K562 (cell line): Measurements from ENCODE around the gene HINT2. TPM values are rescaled to one million over a fixed set of nuclear protein-coding genes. Genes with fewer than 3 reads are reported as not detected.
A peak's percentile ranks its signal among the peaks of the same experiment; 100 is the strongest.

Experiments
- ATAC-seq: fragments of 200-7000 bp; cut with Tn5 transposase; 3 replicates; pipeline ENCODE4 v1.9.1; 2020; ENCODE audit warnings: moderate library complexity
- BruUV-seq: library from RNA; stranded (reverse); fragments of 400-500 nt; replicated peaks from 2 replicates; lab custom pipeline; 2021; lab: Mats Ljungman, UMichigan
- CTCF ChIA-PET: fragments of 300-600 bp; formaldehyde crosslinking; extraction: SDS; loops from one replicate; lab custom pipeline; 2021; ENCODE audit warnings: low intra/inter-chr PET ratio; lab: Yijun Ruan, JAX
- POLR2A ChIA-PET: fragments of 300-600, 350-650 bp; sonication (Branson Sonifier 250); formaldehyde crosslinking; extraction: SDS; loops from one replicate; lab custom pipeline; 2021; ENCODE audit warnings: antibody characterized with exemption, inconsistent platforms; lab: Yijun Ruan, JAX
- DNase-seq, 4 experiments: peaks; one replicate each; pipeline versions ENCODE4 v3.0.0 to v3.0.0-alpha.2; 2011 to 2018; ENCODE audit warnings: low spot score in 3 of 4, mixed read lengths in 3 of 4; ENCODE audit errors: extremely low read depth in 1 of 4
- FAIRE-seq: peaks from 2 replicates; lab custom pipeline; 2011; peaks lifted over from hg19 to GRCh38; lab: Jason Lieb, UNC
- H2AFZ ChIP-seq: 2 replicates; pipeline ENCODE4 v1.6.0; 2011; ENCODE audit warnings: low read depth, low read length, control low read depth, inconsistent platforms
- H3K27ac ChIP-seq: fragments of 200-600 bp; 3 replicates; pipeline ENCODE4 v1.8.0; 2011; ENCODE audit warnings: low read depth, mild to moderate bottlenecking, control low read depth, inconsistent platforms, low read length, moderate library complexity, mixed read lengths; ENCODE audit errors: extremely low read depth
- H3K27me3 ChIP-seq, 2 experiments: fragments of 300-600 bp in 1 of 2; 2 replicates in 1 of 2; 3 replicates in 1 of 2; pipeline versions ENCODE4 v1.6.0 to v1.8.0; 2011; ENCODE audit warnings: inconsistent platforms in 2 of 2, low read length in 2 of 2, mild to moderate bottlenecking in 1 of 2, mixed read lengths in 1 of 2, moderate library complexity in 1 of 2; ENCODE audit not compliant: control insufficient read depth in 2 of 2, insufficient read depth in 2 of 2
- H3K36me3 ChIP-seq: fragments of 300-600 bp; 3 replicates; pipeline ENCODE4 v1.8.0; 2011; ENCODE audit warnings: mild to moderate bottlenecking, low read length, inconsistent platforms; ENCODE audit not compliant: control insufficient read depth, insufficient read depth
- H3K4me1 ChIP-seq, 2 experiments: fragments of 200-600 bp in 1 of 2; replicated peaks in 1 of 2; 2 replicates in 1 of 2; 3 replicates in 1 of 2; pipeline versions ENCODE4 v1.5.1 to v1.8.0; 2011; ENCODE audit warnings: inconsistent platforms in 2 of 2, low read length in 2 of 2, mild to moderate bottlenecking in 1 of 2, mixed read lengths in 1 of 2, moderate library complexity in 1 of 2; ENCODE audit not compliant: control insufficient read depth in 2 of 2, insufficient read depth in 2 of 2
- H3K4me2 ChIP-seq: 2 replicates; pipeline ENCODE4 v1.6.1; 2011; ENCODE audit warnings: low read length, control low read depth, inconsistent platforms, mixed read lengths; ENCODE audit not compliant: insufficient read depth
- H3K4me3 ChIP-seq: fragments of 200-600 bp; sonication (generic), shearing (Covaris generic); 2 replicates; pipeline ENCODE4 v1.5.1; 2016; ENCODE audit warnings: control low read depth, inconsistent platforms
- H3K79me2 ChIP-seq: fragments of 200-600 bp; 3 replicates; pipeline ENCODE4 v1.8.0; 2011; ENCODE audit warnings: low read length, inconsistent platforms; ENCODE audit not compliant: control insufficient read depth, insufficient read depth
- H3K9ac ChIP-seq, 2 experiments: 2 replicates each; pipeline versions ENCODE4 v1.6.0 to v1.6.1; 2011; ENCODE audit warnings: low read depth in 2 of 2, low read length in 2 of 2, control low read depth in 1 of 2, inconsistent platforms in 1 of 2, mild to moderate bottlenecking in 1 of 2, mixed read lengths in 1 of 2; ENCODE audit not compliant: insufficient read depth in 1 of 2
- H3K9me1 ChIP-seq: one replicate; pipeline ENCODE4 v1.6.0; 2011; ENCODE audit warnings: inconsistent platforms, mild to moderate bottlenecking, low read length, moderate library complexity; ENCODE audit not compliant: control insufficient read depth, insufficient read depth
- H3K9me3 ChIP-seq: replicated peaks from 2 replicates; pipeline ENCODE4 v1.5.1; 2011; ENCODE audit warnings: low read depth, low read length, inconsistent platforms; ENCODE audit not compliant: control insufficient read depth, insufficient read depth
- H4K20me1 ChIP-seq: replicated peaks from 2 replicates; pipeline ENCODE4 v1.6.1; 2011; ENCODE audit warnings: low read length, inconsistent platforms, mixed read lengths; ENCODE audit not compliant: control insufficient read depth, insufficient read depth
- CHD1 ChIP-seq: fragments of 200-600 bp; sonication (generic); IDR thresholded peaks from one replicate; pipeline ENCODE4 v1.6.1; 2012; ENCODE audit warnings: mild to moderate bottlenecking, moderate library complexity, low read length, inconsistent platforms
- KAT8 ChIP-seq: fragments of 450-650 bp; IDR thresholded peaks from 2 replicates; pipeline ENCODE4 v1.6.1; 2016; ENCODE audit warnings: low read depth, mild to moderate bottlenecking
- MNT ChIP-seq, 2 experiments: fragments of 450-650 bp; conservative IDR thresholded peaks; 2 replicates each; pipeline ENCODE4 v1.6.1; 2017; ENCODE audit warnings: mild to moderate bottlenecking in 2 of 2, moderate library complexity in 2 of 2
- RFX7 ChIP-seq: fragments of 250-450 bp; sonication (Bioruptor Pico); IDR thresholded peaks from 2 replicates; pipeline ENCODE4 v1.5.1; 2021; ENCODE audit warnings: mild to moderate bottlenecking
- RREB1 ChIP-seq: fragments of 250-450 bp; sonication (Bioruptor Pico); IDR thresholded peaks from 2 replicates; pipeline ENCODE4 v1.4.0; 2020
- SIRT6 ChIP-seq: IDR thresholded peaks from one replicate; pipeline ENCODE4 v1.6.1; 2012; ENCODE audit warnings: low read depth, mild to moderate bottlenecking, control low read depth, inconsistent platforms, low read length, moderate library complexity
- STAT5B ChIP-seq: fragments of 250-450 bp; sonication (Bioruptor Pico); IDR thresholded peaks from 2 replicates; pipeline ENCODE4 v1.8.0; 2021; ENCODE audit warnings: mild to moderate bottlenecking, inconsistent platforms
- THRA ChIP-seq: fragments of 450-650 bp; IDR thresholded peaks from 2 replicates; pipeline ENCODE4 v1.6.1; 2017; ENCODE audit warnings: mild to moderate bottlenecking, moderate library complexity
- YY1 ChIP-seq, 3 experiments: IDR thresholded peaks; 2 replicates each; pipeline ENCODE4 v1.6.1; 2011; ENCODE audit warnings: low read length in 2 of 3, mild to moderate bottlenecking in 2 of 3, moderate library complexity in 2 of 3, borderline replicate concordance in 1 of 3, control low read depth in 1 of 3, low read depth in 1 of 3; ENCODE audit not compliant: insufficient read depth in 3 of 3, insufficient replicate concordance in 2 of 3, control insufficient read depth in 1 of 3, insufficient read length in 1 of 3; ENCODE audit errors: extremely low read depth in 1 of 3
- ZKSCAN3 ChIP-seq: fragments of 250-450 bp; sonication (Bioruptor Pico); IDR thresholded peaks from 2 replicates; pipeline ENCODE4 v1.4.0; 2020
- ZNF146 ChIP-seq: IDR thresholded peaks from one replicate; pipeline ENCODE4 v1.6.1; 2018; ENCODE audit warnings: missing compliant biosample characterization; ENCODE audit not compliant: unreplicated experiment
- ZNF280A ChIP-seq: fragments of 450-650 bp; IDR thresholded peaks from 2 replicates; pipeline ENCODE4 v1.6.1; 2018; ENCODE audit warnings: mild to moderate bottlenecking, low read depth; ENCODE audit not compliant: partially characterized antibody
- WGBS: fragments of 100-300 bp; shearing (Covaris generic); methylation state at CpG from one replicate; pipeline ENCODE4 v1.1.6; 2016; ENCODE audit warnings: low coverage, mixed read lengths; ENCODE audit not compliant: insufficient coverage; ENCODE audit errors: missing lambda C conversion rate; 5-methylcytosine and 5-hydroxymethylcytosine counted together
- in situ Hi-C: fragments of 300-500 bp; cut with MboI; formaldehyde crosslinking; loops from 4 replicates; pipeline ENCODE4 v1.15.0; 2018; ENCODE audit warnings: inconsistent platforms, mixed read lengths
- intact Hi-C: fragments of 100-400 bp; cut with micrococcal nuclease; formaldehyde crosslinking; loops from 2 replicates; pipeline ENCODE4 v1.14.2; 2022
- polyA plus RNA-seq, 8 experiments: library from polyadenylated mRNA; depleted of rRNA in 4 of 8; stranded (reverse) in 5 of 8; unstranded in 3 of 8; fragments of >200 nt; fragmentation: Nextera tagmentation in 2 of 8; fragmentation: Illumina TruSeq in 1 of 8; extraction: Ambion mirVana in 2 of 8; extraction: Trizol in 1 of 8; gene quantifications; 2 replicates each; pipeline versions ENCODE4 v1.2.1 to v1.2.3, GENCODE V29; 2011 to 2014; ENCODE audit warnings: inconsistent platforms in 1 of 8, missing spikeins in 1 of 8
- total RNA-seq, 7 experiments: library from RNA; depleted of rRNA in 6 of 7; stranded (reverse); fragments of >200 nt in 6 of 7; fragmentation: Illumina TruSeq in 2 of 7; extraction: Trizol in 2 of 7; gene quantifications; 2 replicates each; pipeline versions ENCODE4 v1.2.1 to v1.2.3, GENCODE V29; 2011 to 2021; ENCODE audit warnings: low replicate concordance in 1 of 7

Gene HINT2
- total and polyA plus RNA-seq, 9 of the 15 experiments (the other 6 are each of a cell fraction or from before 2014, with no cell fraction given) = 5.6 to 44.1 (median 27.9) TPM

GRCh38 chr9:35829764-35830096 lies 14.9 kb upstream of the HINT2 start:
- in situ Hi-C loops (no loop called here), intact Hi-C loops (no loop called here)
- BruUV-seq = no TSS peak
- Histone ChIP-seq H3K36me3 (no peaks in the 10 kb centered on the region), H3K27me3 (no peaks in the 10 kb centered on the region), H3K9me3 (no peaks in the 10 kb centered on the region), H3K9ac (peak overlapping the region; percentile 5 to 91; a peak in 2 of 4 replicates), H3K79me2 (no peaks in the 10 kb centered on the region), H4K20me1 (no peaks in the 10 kb centered on the region), H3K4me3 (peak overlapping the region; percentile 59), H3K4me1 (peaks cover 5 to 13% of the 10 kb centered on the region in 2 experiments; a peak in 4 of 5 replicates), H3K9me1 (no peaks in the 10 kb centered on the region), H3K27ac (no peak overlapping the region), H3K4me2 (peak overlapping the region; percentile 86), H2AFZ (peak overlapping the region; percentile 26; the same call in 1 of the 2 replicates)
- FAIRE-seq (no peak), ATAC-seq (peak; percentile 3; the same call in 1 of the 3 replicates), DNase-seq (no peak)
- 22% methylated on average over 1 of the region's 2 CpGs for WGBS
- CTCF ChIA-PET = interaction anchor here (0.6 kb wide), 1 partner anchor 19 kb away, joined by 3 read pairs; no protein-coding TSS in a partner anchor
- POLR2A ChIA-PET = no interaction called here
- TF ChIP-seq STAT5B (no peak), THRA (no peak), SIRT6 (no peak), ZNF146 (CRISPR knock-in tag) (no peak), KAT8 (no peak), CHD1 (no peak), ZKSCAN3 (no peak), ZNF280A (no peak), RREB1 (CRISPR knock-in tag) (no peak), YY1 (IDR thresholded peaks at IDR 0.05; ENCODE audit: borderline replicate concordance in 1 of 3, control insufficient read depth in 1 of 3, extremely low read depth in 1 of 3, insufficient read depth in 3 of 3, insufficient read length in 1 of 3, insufficient replicate concordance in 2 of 3, low read depth in 1 of 3, low read length in 2 of 3) (no peak), RFX7 (CRISPR knock-in tag) (no peak), MNT (conservative IDR thresholded peaks at IDR 0.05) (no peak)
